Tibial nerve (tissue), 3 donors: ENCODE results near the gene MAPK1.

Experiments used
- POLR2A ChIP-seq, 2 donors: fragments of 450-650 bp; IDR thresholded peaks; one replicate each; pipeline ENCODE4 v1.6.1; 2017; ENCODE audit warnings: antibody characterized with exemption in 2 of 2, mild to moderate bottlenecking in 2 of 2, moderate library complexity in 2 of 2
- TF ChIP-seq, protein P1 (sequence below), 5 experiments: fragments of 200-600 bp in 3 of 5; fragments of 450-650 bp in 2 of 5; sonication (generic) in 3 of 5; IDR thresholded peaks; one replicate each; pipeline ENCODE4 v1.5.1; 2016 to 2019; ENCODE audit warnings: antibody characterized with exemption in 5 of 5, mild to moderate bottlenecking in 3 of 5, moderate library complexity in 2 of 5

- TF ChIP-seq, protein P1, sequence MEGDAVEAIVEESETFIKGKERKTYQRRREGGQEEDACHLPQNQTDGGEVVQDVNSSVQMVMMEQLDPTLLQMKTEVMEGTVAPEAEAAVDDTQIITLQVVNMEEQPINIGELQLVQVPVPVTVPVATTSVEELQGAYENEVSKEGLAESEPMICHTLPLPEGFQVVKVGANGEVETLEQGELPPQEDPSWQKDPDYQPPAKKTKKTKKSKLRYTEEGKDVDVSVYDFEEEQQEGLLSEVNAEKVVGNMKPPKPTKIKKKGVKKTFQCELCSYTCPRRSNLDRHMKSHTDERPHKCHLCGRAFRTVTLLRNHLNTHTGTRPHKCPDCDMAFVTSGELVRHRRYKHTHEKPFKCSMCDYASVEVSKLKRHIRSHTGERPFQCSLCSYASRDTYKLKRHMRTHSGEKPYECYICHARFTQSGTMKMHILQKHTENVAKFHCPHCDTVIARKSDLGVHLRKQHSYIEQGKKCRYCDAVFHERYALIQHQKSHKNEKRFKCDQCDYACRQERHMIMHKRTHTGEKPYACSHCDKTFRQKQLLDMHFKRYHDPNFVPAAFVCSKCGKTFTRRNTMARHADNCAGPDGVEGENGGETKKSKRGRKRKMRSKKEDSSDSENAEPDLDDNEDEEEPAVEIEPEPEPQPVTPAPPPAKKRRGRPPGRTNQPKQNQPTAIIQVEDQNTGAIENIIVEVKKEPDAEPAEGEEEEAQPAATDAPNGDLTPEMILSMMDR (IDR thresholded peaks at IDR 0.05), result no peak
- TF ChIP-seq POLR2A (IDR thresholded peaks at IDR 0.05), result no peak
These were observed 155.6 kb downstream of the MAPK1 start for GRCh38 chr22:21711851-21712250.
